Dermis lymphatic vessel endothelial cell (primary cell): ENCODE data around the gene AARSD1. TPM values are rescaled to one million over a fixed set of nuclear protein-coding genes. Genes with fewer than 3 reads are reported as not detected.

Experiments used
- total RNA-seq: library from RNA; depleted of rRNA; stranded (reverse); fragments of >200 nt; gene quantifications from 2 replicates; pipeline ENCODE4 v1.2.1, GENCODE V29; 2014

The AARSD1 gene
- total RNA-seq, result 12.9 and 14.1 TPM in 2 replicates

DNA sequence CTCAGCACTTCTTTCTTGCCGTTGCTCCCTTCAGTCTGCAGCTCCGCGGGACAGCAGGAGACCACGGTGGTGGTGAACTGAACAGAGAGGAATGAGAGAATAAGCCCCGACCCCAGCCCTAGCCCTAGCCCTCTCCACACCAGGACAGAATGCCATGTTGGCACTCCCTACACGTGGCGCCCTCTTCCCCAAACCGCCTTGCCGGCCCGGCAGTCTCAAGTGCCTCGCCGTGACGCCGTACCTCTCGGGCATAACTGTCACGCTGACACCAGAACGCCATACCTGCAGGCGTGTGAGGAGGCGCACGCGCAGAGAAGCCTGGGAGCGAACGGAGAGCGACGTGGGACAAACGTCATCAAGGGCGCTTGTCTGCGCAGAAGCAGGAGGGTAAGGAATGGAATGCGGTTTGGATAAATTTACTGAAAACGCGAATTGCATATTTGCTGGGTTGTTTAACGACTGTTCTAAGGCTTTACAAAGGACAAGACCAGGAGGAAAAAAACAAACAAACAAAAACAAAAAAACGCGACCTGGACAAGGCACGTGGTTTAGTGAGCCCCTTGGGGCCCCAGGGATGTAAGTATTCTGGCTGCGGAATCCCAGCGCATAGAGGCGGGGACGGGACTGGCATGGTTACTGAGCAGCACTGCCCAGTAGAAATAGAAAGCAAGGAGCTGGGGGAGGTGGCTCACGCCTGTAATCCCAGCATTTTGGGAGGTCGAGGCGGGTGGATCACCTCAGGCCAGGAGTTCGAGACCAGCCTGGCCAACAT, at the start of gene AARSD1:
AARSD1 (minus strand) TSS at position 294 of the 772 bp plus-strand sequence; CDS start at position 280, 14 bp downstream.

GRCh38 chr17:43006639-43007551, 42.6 kb upstream of the AARSD1 start, which contains the start of gene IFI35:
Gene IFI35, plus strand, starts transcription at chr17:43006784. Its CDS starts 164 bp downstream, at chr17:43006948.

DNA sequence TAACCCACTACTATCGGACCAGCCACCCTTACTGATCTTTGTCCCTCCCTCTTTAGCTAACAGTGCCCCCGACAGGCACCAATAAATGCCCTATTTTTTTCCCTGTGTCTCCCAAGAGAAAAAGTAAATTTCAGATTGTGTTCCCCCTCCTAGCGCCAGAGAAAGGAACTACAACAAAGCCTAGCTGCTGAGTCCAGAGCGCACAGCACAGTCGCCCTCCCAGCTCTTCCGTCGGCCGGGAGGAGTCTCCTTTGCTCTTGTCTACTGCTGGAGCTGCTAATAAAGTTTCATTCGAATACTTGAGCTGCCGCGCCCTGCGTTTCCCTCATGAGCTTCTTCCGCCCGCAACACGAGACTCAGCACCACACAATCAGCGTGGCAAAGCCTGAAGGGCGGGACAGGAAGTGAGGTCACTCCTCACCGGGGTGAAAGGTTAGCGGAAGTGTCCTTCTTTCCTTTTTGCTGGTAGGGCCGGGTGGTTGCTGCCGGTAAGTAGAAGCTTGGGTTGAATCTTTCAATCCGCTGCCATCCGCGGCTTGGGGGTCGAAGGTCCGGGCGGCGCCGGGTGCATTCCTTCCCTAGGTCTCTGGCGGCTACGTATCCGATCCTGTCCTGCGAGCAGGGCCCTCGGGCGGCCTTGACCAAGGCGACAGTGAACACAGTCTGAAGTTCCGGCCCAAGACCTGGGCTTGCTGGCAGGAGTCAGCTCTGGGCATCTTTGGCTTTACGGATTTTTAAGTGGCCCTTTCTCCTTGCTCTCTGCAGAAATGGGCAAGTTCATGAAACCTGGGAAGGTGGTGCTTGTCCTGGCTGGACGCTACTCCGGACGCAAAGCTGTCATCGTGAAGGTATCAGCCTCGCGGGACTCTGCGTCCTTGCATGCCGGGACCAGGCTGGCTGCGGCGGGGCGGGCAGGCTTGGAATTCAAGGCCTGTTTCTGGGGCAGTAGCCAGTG, 34.0 kb upstream of the AARSD1 start, which contains the start of gene RPL27:
RPL27 (plus strand) TSS at position 436 of the 955 bp plus-strand sequence; CDS start at position 768, 332 bp downstream.

GRCh38 chr17:42980274-42980765, 16.1 kb upstream of the AARSD1 start, which contains the start of gene RUNDC1:
Gene RUNDC1, plus strand, starts transcription at chr17:42980565. Its CDS starts 12 bp downstream, at chr17:42980577.

DNA sequence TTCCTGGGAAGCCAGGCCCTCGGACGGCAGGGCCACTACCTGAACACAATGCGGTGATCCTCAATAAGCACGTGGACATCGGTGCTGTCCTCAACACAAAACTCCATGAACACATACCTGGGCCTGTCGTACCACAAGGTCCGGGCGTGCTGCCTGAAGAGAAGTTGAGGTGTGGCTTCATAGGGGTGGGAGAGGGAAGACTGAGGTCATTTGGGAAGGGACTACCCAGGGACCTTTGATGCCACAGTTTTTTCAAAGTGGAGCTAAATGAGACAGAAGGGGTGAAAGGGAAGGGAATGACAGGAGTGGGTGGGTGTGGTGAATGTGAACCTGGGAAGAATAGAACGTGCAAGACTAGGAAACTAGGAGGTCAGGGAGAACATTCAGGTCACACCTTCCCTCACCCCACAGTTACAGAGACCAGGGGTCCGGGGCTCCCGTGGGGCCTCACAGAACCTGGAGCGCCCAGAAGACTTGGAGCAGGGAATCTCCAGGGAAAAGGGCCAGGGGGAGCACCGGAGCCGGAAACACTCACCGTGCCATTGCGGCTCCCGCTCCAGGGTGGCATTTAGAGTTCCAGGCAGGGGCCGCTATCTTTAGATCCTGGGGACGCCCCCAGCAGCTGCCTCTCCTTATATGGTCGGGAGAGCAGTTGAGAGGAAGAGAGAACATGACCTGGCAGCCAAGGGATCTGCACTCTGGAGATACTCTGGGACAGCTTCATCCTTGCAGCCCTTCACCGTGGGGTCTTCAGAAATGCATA, 15.4 kb upstream of the AARSD1 start, which contains the start of gene PTGES3L:
PTGES3L (minus strand) TSS at position 570 of the 763 bp plus-strand sequence; CDS start at position 543, 27 bp downstream.

Other genes with a start within 250 kb of the AARSD1 start
- 12.4 and 13.8 TPM in 2 replicates for gene EZH1, start 219.4 kb downstream of the AARSD1 start, total RNA-seq
- 15.6 and 21.5 TPM in 2 replicates for gene RAMP2, start 203.2 kb downstream of the AARSD1 start, total RNA-seq
- gene VPS25, start 191.0 kb downstream of the AARSD1 start, total RNA-seq, result 42.3 and 46.2 TPM in 2 replicates
- gene WNK4, start 183.8 kb downstream of the AARSD1 start, total RNA-seq, result 0.54 and 1.5 TPM in 2 replicates
- 63.1 and 74.3 TPM in 2 replicates for gene COA3, start 165.8 kb downstream of the AARSD1 start, total RNA-seq
- gene CNTD1, start 165.6 kb downstream of the AARSD1 start, total RNA-seq, result not detected in 2 replicates
- gene BECN1, start 140.2 kb downstream of the AARSD1 start, total RNA-seq, result 143 and 162 TPM in 2 replicates
- 48.9 and 65.9 TPM in 2 replicates for gene PSME3, start 131.1 kb downstream of the AARSD1 start, total RNA-seq
- gene AOC2, start 119.9 kb downstream of the AARSD1 start, total RNA-seq, result 0.22 and 0.43 TPM in 2 replicates
- 0.33 and 0.43 TPM in 2 replicates for gene AOC3, start 113.3 kb downstream of the AARSD1 start, total RNA-seq
- not detected in 2 replicates for gene G6PC1, start 63.7 kb downstream of the AARSD1 start, total RNA-seq
- 0.09 and 0.11 TPM in 2 replicates for gene PTGES3L, start 15.6 kb upstream of the AARSD1 start, total RNA-seq
- gene RUNDC1, start 16.1 kb upstream of the AARSD1 start, total RNA-seq, result 10.1 and 10.5 TPM in 2 replicates
- 986 and 1,404 TPM in 2 replicates for gene RPL27, start 34.0 kb upstream of the AARSD1 start, total RNA-seq
- gene IFI35, start 42.3 kb upstream of the AARSD1 start, total RNA-seq, result 7.8 and 10.7 TPM in 2 replicates
- gene VAT1, start 57.9 kb upstream of the AARSD1 start, total RNA-seq, result 128 and 141 TPM in 2 replicates
- gene RND2, start 60.8 kb upstream of the AARSD1 start, total RNA-seq, result 0.09 and 0.11 TPM in 2 replicates
- gene BRCA1, start 160.9 kb upstream of the AARSD1 start, total RNA-seq, result 3.9 and 5.8 TPM in 2 replicates
- 85.5 and 120 TPM in 2 replicates for gene NBR1, start 206.8 kb upstream of the AARSD1 start, total RNA-seq
- 0.86 and 1.4 TPM in 2 replicates for gene TMEM106A, start 247.4 kb upstream of the AARSD1 start, total RNA-seq